DOHH2 (cell line): Measurements from ENCODE around the gene SETDB1.

Source experiments
- H3F3A ChIP-seq: fragments of 200-600 bp; sonication (generic), shearing (Covaris generic); 2 replicates; pipeline ENCODE4 v1.6.0; 2016; ENCODE audit warnings: antibody characterized with exemption, mild to moderate bottlenecking; ENCODE audit not compliant: control insufficient read depth, insufficient read depth
- H3K27ac ChIP-seq: fragments of 200-600 bp; sonication (generic); 2 replicates; pipeline ENCODE4 v1.5.1; 2014; ENCODE audit warnings: low read depth, mild to moderate bottlenecking, low read length, moderate library complexity
- H3K27me3 ChIP-seq: fragments of 200-600 bp; sonication (generic); 2 replicates; pipeline ENCODE4 v1.6.1; 2014; ENCODE audit warnings: mild to moderate bottlenecking, low read length, mixed read lengths; ENCODE audit not compliant: control insufficient read depth
- H3K36me3 ChIP-seq: fragments of 200-600 bp; sonication (generic); 2 replicates; pipeline ENCODE4 v1.6.1; 2014; ENCODE audit warnings: mild to moderate bottlenecking, low read length, moderate library complexity, mixed read lengths; ENCODE audit not compliant: control insufficient read depth
- H3K4me1 ChIP-seq: fragments of 200-600 bp; sonication (generic); 2 replicates; pipeline ENCODE4 v1.6.1; 2014; ENCODE audit warnings: mild to moderate bottlenecking, low read length, mixed read lengths; ENCODE audit not compliant: control insufficient read depth
- H3K4me2 ChIP-seq: fragments of 200-600 bp; sonication (generic); 2 replicates; pipeline ENCODE4 v1.6.0; 2014; ENCODE audit warnings: mild to moderate bottlenecking, low read length, moderate library complexity
- H3K4me3 ChIP-seq: fragments of 200-600 bp; sonication (generic); 2 replicates; pipeline ENCODE4 v1.5.1; 2014; ENCODE audit warnings: mild to moderate bottlenecking, low read length, mixed read lengths
- H3K79me2 ChIP-seq: fragments of 200-600 bp; sonication (generic); 2 replicates; pipeline ENCODE4 v1.6.1; 2014; ENCODE audit warnings: mild to moderate bottlenecking, low read length, mixed read lengths; ENCODE audit not compliant: control insufficient read depth
- H3K9me2 ChIP-seq: fragments of 200-600 bp; sonication (generic); replicated peaks from 2 replicates; pipeline ENCODE4 v1.6.1; 2014; ENCODE audit warnings: mild to moderate bottlenecking, low read length, mixed read lengths; ENCODE audit not compliant: control insufficient read depth
- H3K9me3 ChIP-seq: fragments of 200-600 bp; sonication (generic); 2 replicates; pipeline ENCODE4 v1.6.1; 2014; ENCODE audit warnings: antibody characterized with exemption, low read length, mixed read lengths; ENCODE audit not compliant: control insufficient read depth, insufficient read depth
- H4K20me1 ChIP-seq: fragments of 200-600 bp; sonication (generic); 2 replicates; pipeline ENCODE4 v1.6.0; 2014; ENCODE audit warnings: low read depth, mild to moderate bottlenecking, antibody characterized with exemption, low read length, moderate library complexity; ENCODE audit not compliant: control insufficient read depth, insufficient read depth
- EZH2phosphoT487 ChIP-seq: fragments of 200-600 bp; sonication (generic); IDR thresholded peaks from 2 replicates; pipeline ENCODE4 v1.6.1; 2017; ENCODE audit warnings: borderline replicate concordance, mild to moderate bottlenecking, antibody characterized with exemption, low read length, moderate library complexity, mixed read lengths
- TF ChIP-seq, protein P1 (sequence below): fragments of 200-600 bp; sonication (generic); IDR thresholded peaks from one replicate; pipeline ENCODE4 v1.5.1; 2014; ENCODE audit warnings: antibody characterized with exemption, mild to moderate bottlenecking, low read depth, low read length; ENCODE audit not compliant: poor library complexity, severe bottlenecking

Gene SETDB1

DNA sequence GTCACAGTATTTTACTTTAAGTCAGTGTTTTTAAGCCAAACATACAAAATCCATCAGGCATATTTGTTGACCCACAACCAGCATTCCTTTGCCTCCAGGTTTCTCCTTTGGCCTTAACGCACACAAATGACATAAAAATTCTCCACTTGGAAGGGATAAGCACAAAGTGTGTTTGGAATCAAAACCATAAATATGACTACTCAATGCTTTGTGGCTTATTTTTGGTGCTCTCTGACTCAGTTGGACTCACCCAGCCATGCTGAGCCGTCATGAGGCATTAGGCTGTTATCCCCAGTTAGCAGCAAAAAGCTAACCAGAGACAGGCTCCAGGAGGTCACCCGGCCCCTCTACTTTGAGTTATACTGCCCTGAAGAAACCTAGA, 83.0 kb downstream of the SETDB1 start:
- peaks cover 6% of the 10 kb centered on the region for H3F3A ChIP-seq
- H3K27ac ChIP-seq: no peak overlapping the region

DNA sequence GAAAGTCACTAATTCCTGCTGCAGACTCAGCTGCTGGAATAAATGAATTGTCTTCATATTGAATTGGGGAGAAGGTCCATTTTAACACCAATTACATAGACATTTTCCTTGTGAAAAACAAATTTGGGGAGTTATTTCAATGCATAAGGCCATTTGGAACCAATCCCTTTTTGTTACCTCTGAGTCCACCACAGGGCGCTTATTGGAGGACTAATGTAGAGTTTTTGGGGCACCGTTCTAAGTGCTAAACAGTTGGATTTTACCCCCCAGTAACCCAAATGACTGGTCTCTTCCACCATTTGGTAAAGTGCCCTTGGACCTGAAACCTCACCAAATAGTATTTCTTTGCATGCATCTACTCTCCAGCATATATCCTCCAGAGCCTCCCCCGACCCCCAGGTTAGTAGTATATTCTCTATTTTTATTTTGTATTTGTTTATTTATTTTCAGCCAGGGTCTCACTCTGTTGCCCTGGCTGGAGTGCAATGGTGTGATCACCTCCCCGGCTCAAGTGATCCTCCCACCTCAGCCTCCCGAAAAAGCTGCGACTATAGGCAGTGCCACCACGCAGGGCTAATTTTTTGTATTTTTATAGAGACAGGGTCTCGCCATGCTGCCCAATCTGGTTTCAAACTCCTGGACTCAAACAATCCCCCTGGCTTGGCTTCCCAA, 83.6 kb downstream of the SETDB1 start:
- Histone ChIP-seq H3K9me2 (no peaks in the 10 kb centered on the region), H3K27ac (no peak overlapping the region), H3K79me2 (peaks cover 24% of the 10 kb centered on the region), H3K4me1 (peaks cover 41% of the 10 kb centered on the region), H3K36me3 (0 out of 2 replicates have a peak, but pooled peaks cover 3% of the 10 kb centered on the region), H3K27me3 (no peaks in the 10 kb centered on the region), H3F3A (peaks cover 6% of the 10 kb centered on the region), H3K4me2 (peak overlapping the region; percentile 90), H3K9me3 (no peaks in the 10 kb centered on the region), H3K4me3 (peak overlapping the region; percentile 96), H4K20me1 (no peaks in the 10 kb centered on the region)
- TF ChIP-seq, protein P1, sequence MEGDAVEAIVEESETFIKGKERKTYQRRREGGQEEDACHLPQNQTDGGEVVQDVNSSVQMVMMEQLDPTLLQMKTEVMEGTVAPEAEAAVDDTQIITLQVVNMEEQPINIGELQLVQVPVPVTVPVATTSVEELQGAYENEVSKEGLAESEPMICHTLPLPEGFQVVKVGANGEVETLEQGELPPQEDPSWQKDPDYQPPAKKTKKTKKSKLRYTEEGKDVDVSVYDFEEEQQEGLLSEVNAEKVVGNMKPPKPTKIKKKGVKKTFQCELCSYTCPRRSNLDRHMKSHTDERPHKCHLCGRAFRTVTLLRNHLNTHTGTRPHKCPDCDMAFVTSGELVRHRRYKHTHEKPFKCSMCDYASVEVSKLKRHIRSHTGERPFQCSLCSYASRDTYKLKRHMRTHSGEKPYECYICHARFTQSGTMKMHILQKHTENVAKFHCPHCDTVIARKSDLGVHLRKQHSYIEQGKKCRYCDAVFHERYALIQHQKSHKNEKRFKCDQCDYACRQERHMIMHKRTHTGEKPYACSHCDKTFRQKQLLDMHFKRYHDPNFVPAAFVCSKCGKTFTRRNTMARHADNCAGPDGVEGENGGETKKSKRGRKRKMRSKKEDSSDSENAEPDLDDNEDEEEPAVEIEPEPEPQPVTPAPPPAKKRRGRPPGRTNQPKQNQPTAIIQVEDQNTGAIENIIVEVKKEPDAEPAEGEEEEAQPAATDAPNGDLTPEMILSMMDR: no peak
- no peak for TF ChIP-seq EZH2phosphoT487

More for the DNA sequence above, 83.0 kb downstream of the SETDB1 start:
- Histone ChIP-seq H3K4me3 (peak overlapping the region; percentile 96), H3K27me3 (no peaks in the 10 kb centered on the region), H3K9me2 (no peaks in the 10 kb centered on the region), H4K20me1 (no peaks in the 10 kb centered on the region), H3K4me1 (peaks cover 45% of the 10 kb centered on the region), H3K36me3 (0 out of 2 replicates have a peak, but pooled peaks cover 3% of the 10 kb centered on the region), H3K9me3 (no peaks in the 10 kb centered on the region), H3K4me2 (peak overlapping the region; percentile 90), H3K79me2 (peaks cover 24% of the 10 kb centered on the region)
- TF ChIP-seq, protein P1: no peak
- TF ChIP-seq EZH2phosphoT487: no peak

DNA sequence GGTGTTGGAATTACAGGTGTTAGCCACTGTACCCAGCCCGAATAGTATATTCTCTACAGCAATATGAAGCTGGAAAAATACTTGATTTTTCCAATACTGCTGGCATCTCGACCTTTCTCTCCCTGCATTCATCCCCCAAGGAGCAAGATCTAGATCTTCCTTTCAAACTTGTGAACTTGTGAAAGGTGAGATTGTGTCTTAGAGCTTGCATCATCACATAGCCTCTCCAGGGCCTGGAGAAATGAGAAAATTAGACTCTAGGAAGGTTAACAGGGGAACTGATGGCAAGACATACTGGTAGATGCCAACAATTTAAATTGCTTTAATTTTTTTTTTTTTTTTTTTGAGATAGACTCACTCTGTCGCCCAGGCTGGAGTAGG, 84.2 kb downstream of the SETDB1 start:
- Histone ChIP-seq H3K9me2 (no peaks in the 10 kb centered on the region), H3K27me3 (no peaks in the 10 kb centered on the region), H3K9me3 (no peaks in the 10 kb centered on the region), H3F3A (peaks cover 6% of the 10 kb centered on the region), H3K4me3 (no peak overlapping the region), H3K27ac (no peak overlapping the region), H3K79me2 (peaks cover 24% of the 10 kb centered on the region), H4K20me1 (no peaks in the 10 kb centered on the region), H3K4me2 (no peak overlapping the region), H3K36me3 (0 out of 2 replicates have a peak, but pooled peaks cover 3% of the 10 kb centered on the region), H3K4me1 (peaks cover 38% of the 10 kb centered on the region)
- no peak for TF ChIP-seq EZH2phosphoT487
- TF ChIP-seq, protein P1: no peak
